Mesendoderm (in vitro differentiated cells): ENCODE data around the gene MX2.

Source experiments
- DNase-seq: peaks from one replicate; pipeline ENCODE4 v3.0.0; 2013
- H2AK5ac ChIP-seq: 2 replicates; pipeline ENCODE4 v1.6.1; 2013; ENCODE audit warnings: low read length, inconsistent platforms
- H2BK120ac ChIP-seq: 2 replicates; pipeline ENCODE4 v1.6.1; 2013; ENCODE audit warnings: low read depth, mild to moderate bottlenecking, low read length, moderate library complexity, mixed read lengths
- H2BK15ac ChIP-seq: replicated peaks from 2 replicates; pipeline ENCODE4 v1.6.1; 2013; ENCODE audit warnings: low read depth, mild to moderate bottlenecking, moderate library complexity
- H2BK5ac ChIP-seq: 2 replicates; pipeline ENCODE4 v1.6.1; 2013; ENCODE audit warnings: low read length, inconsistent platforms
- H3K18ac ChIP-seq: 2 replicates; pipeline ENCODE4 v1.6.1; 2013; ENCODE audit warnings: mild to moderate bottlenecking, low read length, mixed read lengths
- H3K23ac ChIP-seq: one replicate; pipeline ENCODE4 v1.6.1; 2013; ENCODE audit warnings: low read length
- H3K27ac ChIP-seq: 2 replicates; pipeline ENCODE4 v1.5.1; 2013; ENCODE audit warnings: low read depth, mild to moderate bottlenecking, inconsistent platforms, low read length, moderate library complexity
- H3K27me3 ChIP-seq: 2 replicates; pipeline ENCODE4 v1.6.1; 2013; ENCODE audit warnings: low read length, control low read depth, mild to moderate bottlenecking, inconsistent platforms; ENCODE audit not compliant: insufficient read depth, poor library complexity
- H3K36me3 ChIP-seq: 2 replicates; pipeline ENCODE4 v1.6.1; 2013; ENCODE audit warnings: low read length, inconsistent platforms; ENCODE audit not compliant: control insufficient read depth, insufficient read depth
- H3K4ac ChIP-seq: one replicate; pipeline ENCODE4 v1.6.1; 2013; ENCODE audit warnings: low read depth, mild to moderate bottlenecking, low read length, moderate library complexity
- H3K4me1 ChIP-seq: 2 replicates; pipeline ENCODE4 v1.6.1; 2013; ENCODE audit warnings: low read depth, low read length, inconsistent platforms; ENCODE audit not compliant: control insufficient read depth
- H3K4me2 ChIP-seq: 2 replicates; pipeline ENCODE4 v1.6.1; 2013; ENCODE audit warnings: low read length
- H3K4me3 ChIP-seq: 2 replicates; pipeline ENCODE4 v1.5.1; 2013; ENCODE audit warnings: mild to moderate bottlenecking, low read length
- H3K56ac ChIP-seq: one replicate; pipeline ENCODE4 v1.6.1; 2013; ENCODE audit warnings: low read length
- H3K79me1 ChIP-seq: 2 replicates; pipeline ENCODE4 v1.6.1; 2013; ENCODE audit warnings: low read length, inconsistent platforms
- H3K79me2 ChIP-seq: 2 replicates; pipeline ENCODE4 v1.6.1; 2013; ENCODE audit warnings: mild to moderate bottlenecking, low read length; ENCODE audit not compliant: control insufficient read depth, insufficient read depth
- H3K9ac ChIP-seq: 2 replicates; pipeline ENCODE4 v1.6.1; 2013; ENCODE audit warnings: low read length, inconsistent platforms
- H4K5ac ChIP-seq: one replicate; pipeline ENCODE4 v1.6.1; 2013; ENCODE audit warnings: low read length
- H4K8ac ChIP-seq: one replicate; pipeline ENCODE4 v1.6.1; 2013; ENCODE audit warnings: low read depth, mild to moderate bottlenecking, control low read depth, low read length, moderate library complexity
- WGBS: extraction: QIAGEN DNeasy Blood & Tissue Kit; methylation state at CpG from one replicate; pipeline ENCODE4 v1.1.7; 2013; ENCODE audit warnings: low lambda C conversion rate, missing lambda C conversion rate; ENCODE audit not compliant: insufficient coverage; ENCODE audit errors: extremely low coverage; 5-methylcytosine and 5-hydroxymethylcytosine counted together

The MX2 gene

GRCh38 chr21:41445465-41445862 lies 83.6 kb downstream of the MX2 start:
- no peak overlapping the region for H3K18ac ChIP-seq
- no peaks in the 10 kb centered on the region for H3K36me3 ChIP-seq
- H3K56ac ChIP-seq = no peak overlapping the region
- no peaks in the 10 kb centered on the region for H3K79me1 ChIP-seq
- WGBS = no CpG with 5 or more reads among the region's 7 CpGs
- no peak overlapping the region for H3K23ac ChIP-seq
- H4K5ac ChIP-seq = no peak overlapping the region
- no peak overlapping the region for H3K4ac ChIP-seq
- H3K4me2 ChIP-seq = no peak overlapping the region
- H3K27me3 ChIP-seq = no peaks in the 10 kb centered on the region
- no peak overlapping the region for H4K8ac ChIP-seq
- H3K4me1 ChIP-seq = no peaks in the 10 kb centered on the region
- H2BK120ac ChIP-seq = no peak overlapping the region
- no peak overlapping the region for H2AK5ac ChIP-seq
- no peak overlapping the region for H3K27ac ChIP-seq
- H3K79me2 ChIP-seq = no peaks in the 10 kb centered on the region
- no peak for DNase-seq
- no peak overlapping the region for H3K9ac ChIP-seq
- H2BK15ac ChIP-seq = no peak overlapping the region
- no peak overlapping the region for H2BK5ac ChIP-seq
- H3K4me3 ChIP-seq = no peak overlapping the region

GRCh38 chr21:41446586-41446985 lies 84.8 kb downstream of the MX2 start:
- Histone ChIP-seq H2BK15ac (no peak overlapping the region), H3K4me1 (no peaks in the 10 kb centered on the region), H4K5ac (no peak overlapping the region), H3K79me2 (no peaks in the 10 kb centered on the region), H3K27me3 (no peaks in the 10 kb centered on the region), H3K4ac (no peak overlapping the region), H3K79me1 (no peaks in the 10 kb centered on the region), H2BK120ac (no peak overlapping the region), H3K23ac (no peak overlapping the region), H3K18ac (no peak overlapping the region), H3K36me3 (no peaks in the 10 kb centered on the region), H2AK5ac (no peak overlapping the region), H3K4me2 (no peak overlapping the region), H4K8ac (no peak overlapping the region), H2BK5ac (no peak overlapping the region), H3K4me3 (no peak overlapping the region), H3K56ac (no peak overlapping the region), H3K27ac (no peak overlapping the region), H3K9ac (no peak overlapping the region)
- WGBS = no CpG with 5 or more reads among the region's 4 CpGs
- DNase-seq = peak; percentile 15

- H3K36me3 ChIP-seq = no peaks in the 10 kb centered on the region
- no peak overlapping the region for H3K23ac ChIP-seq
- H3K9ac ChIP-seq = no peak overlapping the region
- H3K4ac ChIP-seq = no peak overlapping the region
- H3K79me1 ChIP-seq = no peaks in the 10 kb centered on the region
- H2BK5ac ChIP-seq = no peak overlapping the region
- H4K5ac ChIP-seq = no peak overlapping the region
- no CpG with 5 or more reads among the region's 3 CpGs for WGBS
- no peak overlapping the region for H3K4me3 ChIP-seq
- H3K27ac ChIP-seq = no peak overlapping the region
- no peak for DNase-seq
- H3K56ac ChIP-seq = no peak overlapping the region
- no peaks in the 10 kb centered on the region for H3K79me2 ChIP-seq
- H3K4me1 ChIP-seq = no peaks in the 10 kb centered on the region
- H3K4me2 ChIP-seq = no peak overlapping the region
- no peak overlapping the region for H2BK120ac ChIP-seq
- no peak overlapping the region for H3K18ac ChIP-seq
- no peaks in the 10 kb centered on the region for H3K27me3 ChIP-seq
- H2BK15ac ChIP-seq = no peak overlapping the region
- no peak overlapping the region for H2AK5ac ChIP-seq
- no peak overlapping the region for H4K8ac ChIP-seq
These were observed 85.5 kb downstream of the MX2 start for GRCh38 chr21:41447356-41447755.

- H3K18ac ChIP-seq = no peak overlapping the region
- no peaks in the 10 kb centered on the region for H3K36me3 ChIP-seq
- no peak overlapping the region for H4K5ac ChIP-seq
- H4K8ac ChIP-seq = no peak overlapping the region
- no peaks in the 10 kb centered on the region for H3K27me3 ChIP-seq
- no peak overlapping the region for H2BK15ac ChIP-seq
- H3K79me2 ChIP-seq = no peaks in the 10 kb centered on the region
- no peak overlapping the region for H3K56ac ChIP-seq
- no peak overlapping the region for H3K23ac ChIP-seq
- no peak overlapping the region for H2BK5ac ChIP-seq
- WGBS = no CpG with 5 or more reads among the region's 5 CpGs
- no peaks in the 10 kb centered on the region for H3K79me1 ChIP-seq
- no peak overlapping the region for H3K4ac ChIP-seq
- no peaks in the 10 kb centered on the region for H3K4me1 ChIP-seq
- no peak overlapping the region for H2AK5ac ChIP-seq
- H2BK120ac ChIP-seq = no peak overlapping the region
- H3K27ac ChIP-seq = no peak overlapping the region
- H3K9ac ChIP-seq = no peak overlapping the region
- H3K4me2 ChIP-seq = no peak overlapping the region
- no peak for DNase-seq
- no peak overlapping the region for H3K4me3 ChIP-seq
These were observed 87.8 kb downstream of the MX2 start for GRCh38 chr21:41449613-41450012.

- Histone ChIP-seq H3K18ac (no peak overlapping the region), H4K8ac (no peak overlapping the region), H2AK5ac (no peak overlapping the region), H3K36me3 (no peaks in the 10 kb centered on the region), H3K4me1 (no peaks in the 10 kb centered on the region), H2BK5ac (no peak overlapping the region), H3K27me3 (no peaks in the 10 kb centered on the region), H2BK15ac (no peak overlapping the region), H3K79me2 (no peaks in the 10 kb centered on the region), H2BK120ac (no peak overlapping the region), H3K4me3 (no peak overlapping the region), H3K4me2 (no peak overlapping the region), H3K79me1 (no peaks in the 10 kb centered on the region), H3K27ac (no peak overlapping the region), H3K23ac (no peak overlapping the region), H3K4ac (no peak overlapping the region), H3K56ac (no peak overlapping the region), H3K9ac (no peak overlapping the region), H4K5ac (no peak overlapping the region)
- no peak for DNase-seq
- no CpG with 5 or more reads among the region's 16 CpGs for WGBS
These were observed 90.2 kb downstream of the MX2 start for GRCh38 chr21:41451753-41452676.

GRCh38 chr21:41453198-41453597 lies 91.4 kb downstream of the MX2 start:
- no peak overlapping the region for H3K18ac ChIP-seq
- H3K23ac ChIP-seq = no peak overlapping the region
- H2BK120ac ChIP-seq = no peak overlapping the region
- H4K8ac ChIP-seq = no peak overlapping the region
- H3K79me1 ChIP-seq = no peaks in the 10 kb centered on the region
- H2BK15ac ChIP-seq = no peak overlapping the region
- no peak overlapping the region for H3K56ac ChIP-seq
- no peak for DNase-seq
- H4K5ac ChIP-seq = no peak overlapping the region
- WGBS = no CpG with 5 or more reads among the region's 3 CpGs
- H3K36me3 ChIP-seq = no peaks in the 10 kb centered on the region
- H3K79me2 ChIP-seq = no peaks in the 10 kb centered on the region
- H3K4me2 ChIP-seq = no peak overlapping the region
- no peak overlapping the region for H3K4me3 ChIP-seq
- no peaks in the 10 kb centered on the region for H3K4me1 ChIP-seq
- no peak overlapping the region for H3K9ac ChIP-seq
- no peak overlapping the region for H3K27ac ChIP-seq
- H3K4ac ChIP-seq = no peak overlapping the region
- no peak overlapping the region for H2AK5ac ChIP-seq
- H2BK5ac ChIP-seq = no peak overlapping the region
- no peaks in the 10 kb centered on the region for H3K27me3 ChIP-seq
